HepG2 (cell line): ENCODE measurements around the gene NIPAL1. TPM values are rescaled to one million over a fixed set of nuclear protein-coding genes. Genes with fewer than 3 reads are reported as not detected.
A peak's percentile ranks its signal among the peaks of the same experiment; 100 is the strongest.

ENCODE experiments used
- AKAP8 ChIP-seq: sonication (generic); formaldehyde crosslinking; IDR thresholded peaks from 2 replicates; pipeline ENCODE4 v1.5.1; 2020; ENCODE audit warnings: mild to moderate bottlenecking, missing genetic modification reagents
- CEBPG ChIP-seq: IDR thresholded peaks from 2 replicates; pipeline ENCODE4 v1.6.1; 2016
- ELF3 ChIP-seq: IDR thresholded peaks from 2 replicates; pipeline ENCODE4 v1.6.1; 2016; ENCODE audit warnings: missing genetic modification reagents, missing compliant biosample characterization
- EZH2 ChIP-seq: conservative IDR thresholded peaks from 2 replicates; pipeline ENCODE4 v1.6.1; 2012; ENCODE audit warnings: mild to moderate bottlenecking, low read depth, low read length, moderate library complexity
- HHEX ChIP-seq: IDR thresholded peaks from 2 replicates; pipeline ENCODE4 v1.6.1; 2016; ENCODE audit warnings: control low read depth
- IRF2 ChIP-seq: IDR thresholded peaks from 2 replicates; pipeline ENCODE4 v1.6.1; 2018; ENCODE audit warnings: missing genetic modification reagents, missing compliant biosample characterization
- ISL2 ChIP-seq: sonication (generic); formaldehyde crosslinking; IDR thresholded peaks from 2 replicates; pipeline ENCODE4 v1.5.0; 2020; ENCODE audit warnings: missing genetic modification reagents
- KIAA2018 ChIP-seq: sonication (generic); formaldehyde crosslinking; IDR thresholded peaks from 2 replicates; pipeline ENCODE4 v1.5.0; 2020; ENCODE audit warnings: mild to moderate bottlenecking, missing genetic modification reagents, borderline replicate concordance
- NR2F6 ChIP-seq, 2 experiments: IDR thresholded peaks; 2 replicates each; pipeline ENCODE4 v1.6.1; 2016; ENCODE audit warnings: antibody characterized with exemption in 1 of 2, mild to moderate bottlenecking in 1 of 2
- PRMT3 ChIP-seq: sonication (generic); formaldehyde crosslinking; IDR thresholded peaks from 2 replicates; pipeline ENCODE4 v1.8.1; 2022; ENCODE audit warnings: low read depth, mild to moderate bottlenecking, moderate library complexity, missing genetic modification reagents, borderline replicate concordance
- RXRA ChIP-seq: sonication (generic); formaldehyde crosslinking; IDR thresholded peaks from 2 replicates; pipeline ENCODE4 v1.5.1; 2020; ENCODE audit warnings: missing genetic modification reagents
- SIX1 ChIP-seq: sonication (generic); formaldehyde crosslinking; IDR thresholded peaks from 2 replicates; pipeline ENCODE4 v1.4.0; 2020; ENCODE audit warnings: missing genetic modification reagents, borderline replicate concordance
- YEATS4 ChIP-seq: sonication (generic); formaldehyde crosslinking; IDR thresholded peaks from 2 replicates; pipeline ENCODE4 v1.4.0; 2020; ENCODE audit warnings: missing genetic modification reagents, borderline replicate concordance
- ZFYVE20 ChIP-seq: sonication (generic); formaldehyde crosslinking; IDR thresholded peaks from 2 replicates; pipeline ENCODE4 v1.8.0; 2023; ENCODE audit warnings: low read depth, mild to moderate bottlenecking, moderate library complexity, missing genetic modification reagents, borderline replicate concordance
- ZNF501 ChIP-seq: sonication (generic); formaldehyde crosslinking; IDR thresholded peaks from 2 replicates; pipeline ENCODE4 v1.5.1; 2020; ENCODE audit warnings: mild to moderate bottlenecking, moderate library complexity, missing genetic modification reagents
- ZNF720 ChIP-seq: sonication (generic); formaldehyde crosslinking; IDR thresholded peaks from 2 replicates; pipeline ENCODE4 v1.4.0; 2020; ENCODE audit warnings: missing genetic modification reagents
- ZSCAN30 ChIP-seq: sonication (generic); formaldehyde crosslinking; IDR thresholded peaks from 2 replicates; pipeline ENCODE4 v1.5.0; 2020; ENCODE audit warnings: mild to moderate bottlenecking, missing genetic modification reagents
- polyA plus RNA-seq, 8 experiments: library from polyadenylated mRNA; depleted of rRNA in 3 of 8; stranded (reverse) in 7 of 8; unstranded in 1 of 8; fragments of >200 nt; fragmentation: Illumina TruSeq in 4 of 8; extraction: Trizol in 4 of 8; gene quantifications; 2 replicates each; pipeline versions ENCODE4 v1.2.1 to v1.2.3, GENCODE V29; 2011 to 2016; ENCODE audit warnings: low read depth in 4 of 8, missing spikeins in 1 of 8, mixed read lengths in 1 of 8; ENCODE audit not compliant: insufficient read depth in 1 of 8
- total RNA-seq, 5 experiments: library from RNA; depleted of rRNA; stranded (reverse); fragments of >200 nt; fragmentation: Illumina TruSeq; extraction: Trizol; gene quantifications; 2 replicates each; pipeline ENCODE4 v1.2.3, GENCODE V29; 2016; ENCODE audit warnings: low read depth in 1 of 5
- TF ChIP-seq, protein P1 (sequence below): sonication (generic); formaldehyde crosslinking; IDR thresholded peaks from 2 replicates; pipeline ENCODE4 v1.5.1; 2020; ENCODE audit warnings: mild to moderate bottlenecking, missing genetic modification reagents, borderline replicate concordance

Gene NIPAL1
- total and polyA plus RNA-seq, 2 of the 13 experiments (the other 11 are each of a cell fraction or from before 2014, with no cell fraction given), result 1.4 to 3.4 TPM

DNA sequence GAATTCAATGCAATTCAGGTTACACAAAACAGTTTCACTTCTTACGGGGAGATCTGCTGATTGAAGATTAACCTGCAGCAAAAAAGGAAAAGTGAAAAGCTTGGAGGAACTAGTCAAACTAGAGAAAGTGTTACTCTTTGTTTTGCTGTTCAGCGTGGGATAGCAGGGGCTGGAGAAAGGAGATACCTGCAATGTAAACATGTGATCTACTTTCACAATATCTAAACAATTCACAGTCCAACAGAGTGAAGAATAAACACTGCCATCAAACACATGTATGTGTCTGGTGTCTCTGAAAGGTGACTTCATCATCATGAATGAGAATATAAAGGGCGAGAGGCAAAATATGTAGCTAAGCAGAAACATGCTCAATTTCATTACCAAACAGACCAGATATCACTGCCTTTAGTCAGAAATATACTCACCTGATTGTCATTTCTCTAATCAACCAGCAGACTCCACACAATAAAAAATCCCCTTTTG, 26.4 kb downstream of the NIPAL1 start (continued):
- TF ChIP-seq PRMT3 (CRISPR knock-in tag), result no peak
- TF ChIP-seq ZFYVE20, result no peak
- no peak for TF ChIP-seq RXRA (CRISPR knock-in tag)
- TF ChIP-seq ZNF720 (CRISPR knock-in tag), result no peak
- TF ChIP-seq CEBPG (CRISPR knock-in tag), result peak; percentile 77
- TF ChIP-seq IRF2 (CRISPR knock-in tag), result 0 out of 2 replicates have a peak, but pooled peaks have one; percentile 53
- TF ChIP-seq ELF3 (CRISPR knock-in tag), result peak; percentile 59; the same call in 1 of the 2 replicates
- TF ChIP-seq AKAP8 (CRISPR knock-in tag), result no peak
- TF ChIP-seq ISL2 (CRISPR knock-in tag), result peak; percentile 22; the same call in 1 of the 2 replicates
- no peak for TF ChIP-seq YEATS4 (CRISPR knock-in tag)
- peak; percentile 87 for TF ChIP-seq SIX1 (CRISPR knock-in tag)
- TF ChIP-seq HHEX (CRISPR knock-in tag), result peak; percentile 61; the same call in 1 of the 2 replicates
- TF ChIP-seq ZNF501 (CRISPR knock-in tag), result no peak
- TF ChIP-seq EZH2, result no peak
- TF ChIP-seq NR2F6 (IDR thresholded peaks at IDR 0.05), result peak; percentile 23; the same call in 1 of the 2 replicates
- peak; percentile 45; the same call in 1 of the 2 replicates for TF ChIP-seq NR2F6 (CRISPR knock-in tag; IDR thresholded peaks at IDR 0.05)
- TF ChIP-seq, protein P1, sequence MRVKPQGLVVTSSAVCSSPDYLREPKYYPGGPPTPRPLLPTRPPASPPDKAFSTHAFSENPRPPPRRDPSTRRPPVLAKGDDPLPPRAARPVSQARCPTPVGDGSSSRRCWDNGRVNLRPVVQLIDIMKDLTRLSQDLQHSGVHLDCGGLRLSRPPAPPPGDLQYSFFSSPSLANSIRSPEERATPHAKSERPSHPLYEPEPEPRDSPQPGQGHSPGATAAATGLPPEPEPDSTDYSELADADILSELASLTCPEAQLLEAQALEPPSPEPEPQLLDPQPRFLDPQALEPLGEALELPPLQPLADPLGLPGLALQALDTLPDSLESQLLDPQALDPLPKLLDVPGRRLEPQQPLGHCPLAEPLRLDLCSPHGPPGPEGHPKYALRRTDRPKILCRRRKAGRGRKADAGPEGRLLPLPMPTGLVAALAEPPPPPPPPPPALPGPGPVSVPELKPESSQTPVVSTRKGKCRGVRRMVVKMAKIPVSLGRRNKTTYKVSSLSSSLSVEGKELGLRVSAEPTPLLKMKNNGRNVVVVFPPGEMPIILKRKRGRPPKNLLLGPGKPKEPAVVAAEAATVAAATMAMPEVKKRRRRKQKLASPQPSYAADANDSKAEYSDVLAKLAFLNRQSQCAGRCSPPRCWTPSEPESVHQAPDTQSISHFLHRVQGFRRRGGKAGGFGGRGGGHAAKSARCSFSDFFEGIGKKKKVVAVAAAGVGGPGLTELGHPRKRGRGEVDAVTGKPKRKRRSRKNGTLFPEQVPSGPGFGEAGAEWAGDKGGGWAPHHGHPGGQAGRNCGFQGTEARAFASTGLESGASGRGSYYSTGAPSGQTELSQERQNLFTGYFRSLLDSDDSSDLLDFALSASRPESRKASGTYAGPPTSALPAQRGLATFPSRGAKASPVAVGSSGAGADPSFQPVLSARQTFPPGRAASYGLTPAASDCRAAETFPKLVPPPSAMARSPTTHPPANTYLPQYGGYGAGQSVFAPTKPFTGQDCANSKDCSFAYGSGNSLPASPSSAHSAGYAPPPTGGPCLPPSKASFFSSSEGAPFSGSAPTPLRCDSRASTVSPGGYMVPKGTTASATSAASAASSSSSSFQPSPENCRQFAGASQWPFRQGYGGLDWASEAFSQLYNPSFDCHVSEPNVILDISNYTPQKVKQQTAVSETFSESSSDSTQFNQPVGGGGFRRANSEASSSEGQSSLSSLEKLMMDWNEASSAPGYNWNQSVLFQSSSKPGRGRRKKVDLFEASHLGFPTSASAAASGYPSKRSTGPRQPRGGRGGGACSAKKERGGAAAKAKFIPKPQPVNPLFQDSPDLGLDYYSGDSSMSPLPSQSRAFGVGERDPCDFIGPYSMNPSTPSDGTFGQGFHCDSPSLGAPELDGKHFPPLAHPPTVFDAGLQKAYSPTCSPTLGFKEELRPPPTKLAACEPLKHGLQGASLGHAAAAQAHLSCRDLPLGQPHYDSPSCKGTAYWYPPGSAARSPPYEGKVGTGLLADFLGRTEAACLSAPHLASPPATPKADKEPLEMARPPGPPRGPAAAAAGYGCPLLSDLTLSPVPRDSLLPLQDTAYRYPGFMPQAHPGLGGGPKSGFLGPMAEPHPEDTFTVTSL, result peak; percentile 85
- no peak for TF ChIP-seq ZSCAN30 (CRISPR knock-in tag)
- TF ChIP-seq KIAA2018 (CRISPR knock-in tag), result no peak
